Mesenchymal stem cell (in vitro differentiated cells and primary cell): Measurements from ENCODE around the gene NAA80. TPM values are rescaled to one million over a fixed set of nuclear protein-coding genes. Genes with fewer than 3 reads are reported as not detected.

Experiments used
- DNase-seq: peaks from one replicate; pipeline ENCODE4 v3.0.0-alpha.2; 2013
- H2AFZ ChIP-seq: one replicate; pipeline ENCODE4 v1.6.1; 2013; ENCODE audit warnings: low read depth, mild to moderate bottlenecking, control low read depth, inconsistent platforms, low read length, moderate library complexity
- H2AK5ac ChIP-seq: 2 replicates; pipeline ENCODE4 v1.6.1; 2013; ENCODE audit warnings: low read length, moderate library complexity, mild to moderate bottlenecking, inconsistent platforms; ENCODE audit not compliant: severe bottlenecking
- H2BK120ac ChIP-seq: one replicate; pipeline ENCODE4 v1.6.1; 2013; ENCODE audit warnings: low read depth, mild to moderate bottlenecking, inconsistent platforms, low read length, moderate library complexity
- H2BK12ac ChIP-seq, 2 experiments: one replicate each; pipeline ENCODE4 v1.6.1; 2013; ENCODE audit warnings: inconsistent platforms in 2 of 2, low read length in 2 of 2, mild to moderate bottlenecking in 2 of 2, moderate library complexity in 2 of 2, control low read depth in 1 of 2
- H2BK15ac ChIP-seq: one replicate; pipeline ENCODE4 v1.6.1; 2013; ENCODE audit warnings: mild to moderate bottlenecking, low read depth, inconsistent platforms; ENCODE audit not compliant: poor library complexity, severe bottlenecking
- H2BK5ac ChIP-seq: 2 replicates; pipeline ENCODE4 v1.6.1; 2013; ENCODE audit warnings: low read depth, mild to moderate bottlenecking, low read length, control low read depth, inconsistent platforms; ENCODE audit not compliant: poor library complexity, severe bottlenecking
- H3K14ac ChIP-seq, 2 experiments: one replicate each; pipeline ENCODE4 v1.6.1; 2013; ENCODE audit warnings: inconsistent platforms in 2 of 2, low read length in 2 of 2, control low read depth in 1 of 2, mild to moderate bottlenecking in 1 of 2, moderate library complexity in 1 of 2
- H3K18ac ChIP-seq, 2 experiments: one replicate each; pipeline ENCODE4 v1.6.1; 2013; ENCODE audit warnings: inconsistent platforms in 2 of 2, low read length in 2 of 2, control low read depth in 1 of 2, low read depth in 1 of 2, mild to moderate bottlenecking in 1 of 2
- H3K23ac ChIP-seq, 2 experiments: one replicate each; pipeline ENCODE4 v1.6.1; 2013; ENCODE audit warnings: inconsistent platforms in 2 of 2, low read length in 2 of 2, mild to moderate bottlenecking in 2 of 2, moderate library complexity in 2 of 2, control low read depth in 1 of 2
- H3K27ac ChIP-seq: 2 replicates; pipeline ENCODE4 v1.5.1; 2013; ENCODE audit warnings: mild to moderate bottlenecking, moderate library complexity, low read length, control low read depth, inconsistent platforms; ENCODE audit not compliant: poor library complexity, severe bottlenecking
- H3K27me3 ChIP-seq, 2 experiments: 2 replicates each; pipeline versions ENCODE4 v1.6.1 to v1.7.0; 2013; ENCODE audit warnings: low read length in 2 of 2, mild to moderate bottlenecking in 2 of 2, moderate library complexity in 2 of 2, control low read depth in 1 of 2, inconsistent platforms in 1 of 2; ENCODE audit not compliant: control insufficient read depth in 1 of 2, insufficient read depth in 1 of 2
- H3K36me3 ChIP-seq, 2 experiments: 2 replicates each; pipeline versions ENCODE4 v1.6.1 to v1.7.0; 2013; ENCODE audit warnings: low read length in 2 of 2, control low read depth in 1 of 2, inconsistent platforms in 1 of 2, low read depth in 1 of 2, mild to moderate bottlenecking in 1 of 2; ENCODE audit not compliant: insufficient read depth in 2 of 2, control insufficient read depth in 1 of 2
- H3K4ac ChIP-seq, 2 experiments: one replicate each; pipeline ENCODE4 v1.6.1; 2013; ENCODE audit warnings: inconsistent platforms in 2 of 2, low read length in 2 of 2, mild to moderate bottlenecking in 2 of 2, moderate library complexity in 2 of 2, control low read depth in 1 of 2, low read depth in 1 of 2
- H3K4me1 ChIP-seq: 2 replicates; pipeline ENCODE4 v1.6.1; 2013; ENCODE audit warnings: low read depth, low read length, control low read depth; ENCODE audit not compliant: control insufficient read depth, insufficient read depth
- H3K4me2 ChIP-seq: 2 replicates; pipeline ENCODE4 v1.6.1; 2013; ENCODE audit warnings: low read length, mild to moderate bottlenecking, inconsistent platforms; ENCODE audit not compliant: poor library complexity, severe bottlenecking
- H3K4me3 ChIP-seq, 2 experiments: 2 replicates each; pipeline versions ENCODE4 v1.5.1 to v1.7.0; 2013; ENCODE audit warnings: low read length in 2 of 2, mild to moderate bottlenecking in 2 of 2, control low read depth in 1 of 2, low read depth in 1 of 2; ENCODE audit not compliant: insufficient read depth in 1 of 2
- H3K79me1 ChIP-seq: replicated peaks from 2 replicates; pipeline ENCODE4 v1.6.1; 2013; ENCODE audit warnings: mild to moderate bottlenecking, control low read depth, low read length, inconsistent platforms; ENCODE audit not compliant: poor library complexity, severe bottlenecking
- H3K9ac ChIP-seq: 2 replicates; pipeline ENCODE4 v1.7.0; 2013; ENCODE audit warnings: mild to moderate bottlenecking, low read length, moderate library complexity
- H3K9me3 ChIP-seq: 2 replicates; pipeline ENCODE4 v1.7.0; 2013; ENCODE audit warnings: mild to moderate bottlenecking, low read length; ENCODE audit not compliant: control insufficient read depth
- H4K8ac ChIP-seq: one replicate; pipeline ENCODE4 v1.6.1; 2013; ENCODE audit warnings: inconsistent platforms, mild to moderate bottlenecking, low read length, moderate library complexity
- H4K91ac ChIP-seq: one replicate; pipeline ENCODE4 v1.6.1; 2013; ENCODE audit warnings: mild to moderate bottlenecking, low read length, inconsistent platforms
- WGBS: methylation state at CpG from one replicate; pipeline ENCODE4 v1.1.7; 2013; ENCODE audit warnings: mixed read lengths; 5-methylcytosine and 5-hydroxymethylcytosine counted together
- polyA plus RNA-seq, 2 experiments: library from polyadenylated mRNA; stranded (reverse); fragments of 200-250 nt; gene quantifications; one replicate each; pipeline ENCODE4 v1.2.3, GENCODE V29; 2013

Gene NAA80
- polyA plus RNA-seq (2013, experiment 1 of 2), result 11.2 TPM
- 11.6 TPM for polyA plus RNA-seq (2013, experiment 2 of 2)

DNA sequence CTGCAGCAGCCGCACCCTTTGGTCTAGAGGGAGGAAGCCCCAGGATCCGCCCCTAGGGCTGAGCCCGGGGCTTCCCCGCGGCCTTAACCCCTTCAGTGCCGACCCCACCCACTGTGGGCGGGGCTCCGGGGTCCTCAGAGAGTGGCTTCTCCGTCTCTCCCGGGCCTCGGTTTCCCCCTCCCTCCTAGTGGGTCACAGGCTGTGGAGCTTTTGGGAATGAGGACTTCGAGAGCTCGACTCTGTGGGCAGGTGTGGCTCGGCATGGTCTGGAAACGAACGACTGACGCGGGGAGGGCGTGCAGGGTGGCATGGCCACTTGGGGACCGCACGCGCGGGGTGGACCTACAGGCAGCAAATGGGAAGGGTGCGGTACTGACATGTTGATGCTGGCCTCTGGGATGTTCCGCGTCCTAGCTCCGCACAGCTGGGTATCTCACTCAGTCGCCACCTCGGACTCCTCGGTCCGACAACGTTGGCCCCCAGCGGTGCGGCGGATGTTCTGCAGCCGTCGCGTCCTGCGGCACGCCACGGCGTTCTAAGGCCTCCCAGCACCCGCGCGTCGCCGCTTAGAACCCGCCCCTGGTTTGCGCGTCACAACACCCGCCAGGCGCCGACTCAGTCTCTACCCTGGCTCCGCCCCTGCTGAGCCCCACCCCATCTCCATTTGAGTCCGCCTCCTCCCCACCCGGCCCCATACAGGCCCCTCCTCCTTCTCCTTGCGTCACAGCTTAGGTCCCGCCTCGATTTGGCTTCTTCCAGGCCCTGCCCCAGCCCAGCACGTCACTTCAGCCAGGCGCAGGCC is at the start of gene NAA80, which contains the start of gene HYAL3:
Gene NAA80 (minus strand): TSS at position 570 of the 802 bp plus-strand sequence. CDS start 1,942 bp downstream, outside the sequence.
Gene HYAL3 (minus strand): TSS at position 570 of the 802 bp plus-strand sequence. CDS start 3,803 bp downstream, outside the sequence.
- Histone ChIP-seq H3K23ac (peak within 1 kb of the TSS in 1 of 2 experiments; percentile 79), H2BK15ac (peak within 1 kb of the TSS; percentile 73), H3K9ac (peak within 1 kb of the TSS; percentile 94), H3K27ac (peak within 1 kb of the TSS; percentile 21), H2AFZ (peak within 1 kb of the TSS; percentile 42), H2BK12ac (peak within 1 kb of the TSS in 1 of 2 experiments; percentile 40), H2BK5ac (no peak within 1 kb of the TSS), H3K4ac (peak within 1 kb of the TSS; percentile 53 to 96), H4K8ac (peak within 1 kb of the TSS; percentile 90), H3K9me3 (no peaks in the 10 kb centered on the region), H3K36me3 (peaks cover 5 to 12% of the 10 kb centered on the region in 2 experiments), H4K91ac (peak within 1 kb of the TSS; percentile 91), H3K4me2 (peak within 1 kb of the TSS; percentile 93), H3K27me3 (no peaks in the 10 kb centered on the region), H3K79me1 (peaks cover 14% of the 10 kb centered on the region), H3K4me3 (peak within 1 kb of the TSS; percentile 70 to 91), H2AK5ac (peak within 1 kb of the TSS; percentile 67), H2BK120ac (peak within 1 kb of the TSS; percentile 23), H3K4me1 (peaks cover 34% of the 10 kb centered on the region), H3K14ac (peak within 1 kb of the TSS in 1 of 2 experiments; percentile 22), H3K18ac (peak within 1 kb of the TSS; percentile 83 to 92)
- peak; percentile 99 for DNase-seq
- under 1% methylated on average over 58 of the region's 61 CpGs for WGBS

DNA sequence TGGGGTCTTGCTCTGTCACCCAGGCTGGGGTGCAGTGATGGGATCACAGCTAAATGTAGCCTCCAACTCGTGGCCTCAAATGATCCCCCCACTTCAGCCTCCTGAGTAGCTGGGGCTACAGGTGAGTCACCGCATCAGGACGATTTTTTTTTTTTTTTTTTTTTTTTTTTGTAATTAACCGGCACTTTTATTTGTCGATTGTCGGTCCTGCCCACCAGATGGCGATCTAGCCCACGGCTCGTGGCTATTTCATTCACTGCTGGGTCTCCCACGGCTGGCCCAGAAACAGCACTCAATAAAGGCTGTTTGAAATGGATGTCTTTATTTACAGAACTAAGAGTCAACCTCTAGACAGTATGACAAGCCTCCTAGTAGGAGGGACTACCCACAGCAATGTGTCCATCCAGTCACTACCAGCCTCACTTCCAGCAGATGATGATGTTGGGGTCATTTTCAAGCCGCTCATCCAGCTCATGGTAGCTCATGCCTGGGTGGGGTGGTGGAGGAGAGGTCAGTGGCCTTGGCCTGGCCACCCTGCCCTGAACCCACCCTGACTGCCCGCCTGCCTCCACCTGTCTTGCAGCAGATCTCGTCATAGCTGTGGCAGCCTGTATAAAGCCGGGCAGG is 48.1 kb upstream of the NAA80 start:
- Histone ChIP-seq H3K4ac (no peak overlapping the region), H3K4me2 (no peak overlapping the region), H3K9me3 (no peaks in the 10 kb centered on the region), H2BK120ac (no peak overlapping the region), H3K79me1 (peaks cover 26% of the 10 kb centered on the region), H3K4me1 (peaks cover 36% of the 10 kb centered on the region), H3K4me3 (no peak overlapping the region), H3K27ac (no peak overlapping the region), H3K23ac (no peak overlapping the region), H2BK15ac (no peak overlapping the region), H3K18ac (no peak overlapping the region), H3K14ac (no peak overlapping the region), H2BK5ac (no peak overlapping the region), H4K8ac (peak overlapping the region; percentile 50), H2BK12ac (no peak overlapping the region), H4K91ac (no peak overlapping the region), H3K27me3 (no peaks in the 10 kb centered on the region), H2AK5ac (no peak overlapping the region), H2AFZ (no peak overlapping the region), H3K9ac (no peak overlapping the region), H3K36me3 (peaks cover 20 to 22% of the 10 kb centered on the region in 2 experiments)
- peak; percentile 83 for DNase-seq
- WGBS, result 34% methylated on average over 12 of the region's 14 CpGs

DNA sequence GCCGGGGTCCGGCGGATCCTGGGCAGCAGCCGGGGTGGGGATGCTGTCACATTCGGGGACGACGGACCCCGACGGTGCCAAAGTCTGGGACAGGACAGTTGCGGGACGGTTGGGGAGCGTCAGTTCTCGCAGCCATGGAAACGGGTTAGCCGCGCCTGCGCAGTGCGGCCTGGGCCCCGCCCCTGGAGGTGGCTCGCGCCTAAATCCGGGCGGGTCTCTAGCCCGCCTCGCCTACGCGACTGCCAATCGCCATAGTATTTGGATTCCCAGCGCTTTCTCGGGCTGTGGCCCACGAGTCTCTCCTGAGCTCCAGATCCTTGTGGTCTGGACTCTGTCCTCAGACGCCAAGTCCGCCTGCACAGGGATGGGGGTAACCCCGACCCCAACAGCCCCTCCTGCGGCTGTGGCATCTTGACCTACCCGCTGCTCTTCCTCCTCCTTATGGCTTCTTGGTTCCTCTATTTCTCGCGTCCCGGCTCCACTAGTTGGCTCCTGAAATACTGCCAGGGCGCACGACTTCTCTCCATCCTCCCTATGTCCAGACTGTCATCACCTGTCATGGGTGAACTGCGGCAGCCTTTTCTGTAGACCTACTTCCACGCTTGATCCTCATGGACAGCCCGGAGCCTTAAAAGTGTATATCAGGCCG is 46.5 kb upstream of the NAA80 start, which contains the start of gene ZMYND10:
Gene ZMYND10 (minus strand): TSS at position 147 of the 649 bp plus-strand sequence. CDS start 153 bp downstream, outside the sequence.
- H3K9me3 ChIP-seq, result no peaks in the 10 kb centered on the region
- H3K14ac ChIP-seq, result no peak within 1 kb of the TSS
- H3K23ac ChIP-seq, result no peak within 1 kb of the TSS
- no peak within 1 kb of the TSS for H2BK120ac ChIP-seq
- no peak within 1 kb of the TSS for H3K4ac ChIP-seq
- peak within 1 kb of the TSS; percentile 95 for H3K4me2 ChIP-seq
- peak within 1 kb of the TSS; percentile 58 for H4K8ac ChIP-seq
- H2AK5ac ChIP-seq, result no peak within 1 kb of the TSS
- peak within 1 kb of the TSS; percentile 48 to 74 for H3K4me3 ChIP-seq
- H3K36me3 ChIP-seq, result peaks cover 14 to 20% of the 10 kb centered on the region in 2 experiments
- 14% methylated on average over 45 of the region's 45 CpGs for WGBS
- DNase-seq, result no peak
- peak within 1 kb of the TSS; percentile 64 for H3K9ac ChIP-seq
- peak within 1 kb of the TSS; percentile 72 for H2AFZ ChIP-seq
- no peak within 1 kb of the TSS for H2BK5ac ChIP-seq
- peaks cover 16% of the 10 kb centered on the region for H3K79me1 ChIP-seq
- H3K27me3 ChIP-seq, result no peaks in the 10 kb centered on the region
- no peak within 1 kb of the TSS for H2BK15ac ChIP-seq
- H3K27ac ChIP-seq, result no peak within 1 kb of the TSS
- no peak within 1 kb of the TSS for H3K18ac ChIP-seq
- H2BK12ac ChIP-seq, result no peak within 1 kb of the TSS
- peaks cover 29% of the 10 kb centered on the region for H3K4me1 ChIP-seq
- H4K91ac ChIP-seq, result no peak within 1 kb of the TSS
